RWPE1 (cell line): Measurements from ENCODE around the gene PRKRIP1.
A peak's percentile ranks its signal among the peaks of the same experiment; 100 is the strongest.
"Not testable (repeated sequence)": the region's sequence is repeated elsewhere in the genome, so short reads cannot be mapped to it uniquely, and the experiment has no call there.

Experiments
- CTCF ChIA-PET: fragments of 350-600 bp; sonication (Branson Sonifier 250); formaldehyde crosslinking; extraction: SDS; loops from one replicate; lab custom pipeline; 2021; lab: Yijun Ruan, JAX
- POLR2A ChIA-PET: fragments of 400-600 bp; formaldehyde crosslinking; extraction: SDS; loops from one replicate; lab custom pipeline; 2020; ENCODE audit warnings: antibody characterized with exemption; ENCODE audit not compliant: low non-redundant PET; lab: Yijun Ruan, JAX
- DNase-seq: peaks from one replicate; pipeline ENCODE4 v3.0.0; 2012; ENCODE audit warnings: low spot score
- H3K27ac ChIP-seq: fragments of 450-650 bp; 2 replicates; pipeline ENCODE4 v1.5.1; 2017
- TF ChIP-seq, protein P1 (sequence below): fragments of 450-650 bp; conservative IDR thresholded peaks from 2 replicates; pipeline ENCODE4 v1.5.1; 2017; ENCODE audit warnings: low read depth, mild to moderate bottlenecking

The PRKRIP1 gene

GRCh38 chr7:102407910-102408309 lies 11.7 kb downstream of the PRKRIP1 start:
- H3K27ac ChIP-seq = no peak overlapping the region
- POLR2A ChIA-PET = no interaction called here
- CTCF ChIA-PET = no interaction called here
- TF ChIP-seq, protein P1, sequence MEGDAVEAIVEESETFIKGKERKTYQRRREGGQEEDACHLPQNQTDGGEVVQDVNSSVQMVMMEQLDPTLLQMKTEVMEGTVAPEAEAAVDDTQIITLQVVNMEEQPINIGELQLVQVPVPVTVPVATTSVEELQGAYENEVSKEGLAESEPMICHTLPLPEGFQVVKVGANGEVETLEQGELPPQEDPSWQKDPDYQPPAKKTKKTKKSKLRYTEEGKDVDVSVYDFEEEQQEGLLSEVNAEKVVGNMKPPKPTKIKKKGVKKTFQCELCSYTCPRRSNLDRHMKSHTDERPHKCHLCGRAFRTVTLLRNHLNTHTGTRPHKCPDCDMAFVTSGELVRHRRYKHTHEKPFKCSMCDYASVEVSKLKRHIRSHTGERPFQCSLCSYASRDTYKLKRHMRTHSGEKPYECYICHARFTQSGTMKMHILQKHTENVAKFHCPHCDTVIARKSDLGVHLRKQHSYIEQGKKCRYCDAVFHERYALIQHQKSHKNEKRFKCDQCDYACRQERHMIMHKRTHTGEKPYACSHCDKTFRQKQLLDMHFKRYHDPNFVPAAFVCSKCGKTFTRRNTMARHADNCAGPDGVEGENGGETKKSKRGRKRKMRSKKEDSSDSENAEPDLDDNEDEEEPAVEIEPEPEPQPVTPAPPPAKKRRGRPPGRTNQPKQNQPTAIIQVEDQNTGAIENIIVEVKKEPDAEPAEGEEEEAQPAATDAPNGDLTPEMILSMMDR = no peak
- no peak for DNase-seq

- H3K27ac ChIP-seq, DNase-seq, POLR2A ChIA-PET: not testable (repeated sequence)
- CTCF ChIA-PET = interaction anchor here (0.6 kb wide), 1 partner anchor 87 kb away, joined by 3 read pairs; no protein-coding TSS in a partner anchor
Observed at GRCh38 chr7:102408530-102408929, 12.4 kb downstream of the PRKRIP1 start.

DNA sequence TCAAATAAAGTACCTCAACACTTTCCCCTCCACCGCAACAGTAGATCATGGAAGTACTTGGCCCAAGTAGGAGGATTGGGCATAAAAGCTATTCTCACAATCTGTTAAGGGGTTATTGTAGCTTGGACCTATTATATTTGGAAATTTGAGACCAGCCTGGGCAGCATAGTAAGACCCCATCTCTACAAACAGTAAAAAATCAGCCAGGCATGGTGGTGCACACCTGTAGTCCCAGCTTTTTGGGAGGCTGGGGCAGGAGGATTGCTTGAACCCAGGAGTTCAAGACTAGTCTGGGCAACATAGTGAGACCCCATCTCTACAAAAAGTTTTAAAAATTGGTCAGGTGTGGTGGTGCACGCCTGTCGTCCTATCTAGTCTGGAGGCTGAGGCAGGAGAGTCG lies 13.2 kb downstream of the PRKRIP1 start:
- ChIA-PET CTCF (no interaction called here), POLR2A (no interaction called here)
- TF ChIP-seq, protein P1 = no peak
- DNase-seq = no peak
- no peak overlapping the region for H3K27ac ChIP-seq

GRCh38 chr7:102410123-102410522 lies 14.0 kb downstream of the PRKRIP1 start:
- POLR2A ChIA-PET = no interaction called here

GRCh38 chr7:102410918-102411317 lies 14.8 kb downstream of the PRKRIP1 start:
- POLR2A ChIA-PET = no interaction called here

More at GRCh38 chr7:102410123-102410522, 14.0 kb downstream of the PRKRIP1 start:
- no peak for DNase-seq
- peak overlapping the region; percentile 18; the same call in 1 of the 2 replicates for H3K27ac ChIP-seq
- CTCF ChIA-PET = interaction anchor here (0.6 kb wide), 2 partner anchors 41 to 54 kb away, joined by 3 to 4 read pairs; partner anchors contain the start of gene ALKBH4
- TF ChIP-seq, protein P1 = no peak

GRCh38 chr7:102412548-102412947 lies 16.4 kb downstream of the PRKRIP1 start:
- TF ChIP-seq, protein P1 = peak; percentile 55
- H3K27ac ChIP-seq = no peak overlapping the region
- CTCF ChIA-PET = interaction anchor here (0.6 to 1.1 kb wide), 4 partner anchors 12 to 53 kb away, joined by 3 read pairs; no protein-coding TSS in a partner anchor
- POLR2A ChIA-PET = no interaction called here
- DNase-seq = peak; percentile 52

More at GRCh38 chr7:102410918-102411317, 14.8 kb downstream of the PRKRIP1 start:
- CTCF ChIA-PET = no interaction called here
- H3K27ac ChIP-seq = no peak overlapping the region
- TF ChIP-seq, protein P1 = no peak
- no peak for DNase-seq

- POLR2A ChIA-PET = no interaction called here
- H3K27ac ChIP-seq = no peak overlapping the region
- CTCF ChIA-PET = interaction anchor here (0.8 to 1.1 kb wide), 4 partner anchors 17 to 58 kb away, joined by 3 read pairs; no protein-coding TSS in a partner anchor
- TF ChIP-seq, protein P1 = no peak
- DNase-seq = no peak
Observed at GRCh38 chr7:102413091-102413490, 16.9 kb downstream of the PRKRIP1 start.
